ENCODE data around the gene BTN2A1.

Gene BTN2A1

DNA sequence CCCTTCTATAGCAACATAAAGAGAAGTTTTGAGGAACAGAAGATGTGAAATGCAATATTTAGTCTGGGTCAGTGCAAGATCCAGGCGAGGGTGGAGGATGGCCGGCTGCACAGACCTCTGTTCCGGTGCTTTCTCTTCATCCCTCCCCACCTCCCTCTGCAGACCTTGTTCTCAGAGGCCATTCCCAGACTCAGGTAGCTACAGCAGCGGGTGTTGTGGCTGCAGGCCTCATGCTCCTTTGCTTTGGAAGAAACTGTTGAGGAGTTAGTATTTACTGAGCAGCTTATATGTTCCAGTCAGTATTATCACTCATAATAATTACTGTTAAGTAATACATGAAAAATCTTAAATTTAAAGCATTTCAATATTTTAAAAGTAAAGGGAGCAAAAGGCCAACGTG, 15.8 kb upstream of the BTN2A1 start:
- TF ChIP-seq, protein P1, sequence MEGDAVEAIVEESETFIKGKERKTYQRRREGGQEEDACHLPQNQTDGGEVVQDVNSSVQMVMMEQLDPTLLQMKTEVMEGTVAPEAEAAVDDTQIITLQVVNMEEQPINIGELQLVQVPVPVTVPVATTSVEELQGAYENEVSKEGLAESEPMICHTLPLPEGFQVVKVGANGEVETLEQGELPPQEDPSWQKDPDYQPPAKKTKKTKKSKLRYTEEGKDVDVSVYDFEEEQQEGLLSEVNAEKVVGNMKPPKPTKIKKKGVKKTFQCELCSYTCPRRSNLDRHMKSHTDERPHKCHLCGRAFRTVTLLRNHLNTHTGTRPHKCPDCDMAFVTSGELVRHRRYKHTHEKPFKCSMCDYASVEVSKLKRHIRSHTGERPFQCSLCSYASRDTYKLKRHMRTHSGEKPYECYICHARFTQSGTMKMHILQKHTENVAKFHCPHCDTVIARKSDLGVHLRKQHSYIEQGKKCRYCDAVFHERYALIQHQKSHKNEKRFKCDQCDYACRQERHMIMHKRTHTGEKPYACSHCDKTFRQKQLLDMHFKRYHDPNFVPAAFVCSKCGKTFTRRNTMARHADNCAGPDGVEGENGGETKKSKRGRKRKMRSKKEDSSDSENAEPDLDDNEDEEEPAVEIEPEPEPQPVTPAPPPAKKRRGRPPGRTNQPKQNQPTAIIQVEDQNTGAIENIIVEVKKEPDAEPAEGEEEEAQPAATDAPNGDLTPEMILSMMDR (IDR thresholded peaks at IDR 0.05; ENCODE audit: low read depth, low read length, missing control alignments), result no peak
- in situ Hi-C loops (cut with HindIII; ENCODE audit: low sequenced_read_pairs), result no loop called here
- no peak overlapping the region for H3K4me3 ChIP-seq (ENCODE audit: low read depth, low read length)
- no peak for DNase-seq (ENCODE audit: low read depth)

DNA sequence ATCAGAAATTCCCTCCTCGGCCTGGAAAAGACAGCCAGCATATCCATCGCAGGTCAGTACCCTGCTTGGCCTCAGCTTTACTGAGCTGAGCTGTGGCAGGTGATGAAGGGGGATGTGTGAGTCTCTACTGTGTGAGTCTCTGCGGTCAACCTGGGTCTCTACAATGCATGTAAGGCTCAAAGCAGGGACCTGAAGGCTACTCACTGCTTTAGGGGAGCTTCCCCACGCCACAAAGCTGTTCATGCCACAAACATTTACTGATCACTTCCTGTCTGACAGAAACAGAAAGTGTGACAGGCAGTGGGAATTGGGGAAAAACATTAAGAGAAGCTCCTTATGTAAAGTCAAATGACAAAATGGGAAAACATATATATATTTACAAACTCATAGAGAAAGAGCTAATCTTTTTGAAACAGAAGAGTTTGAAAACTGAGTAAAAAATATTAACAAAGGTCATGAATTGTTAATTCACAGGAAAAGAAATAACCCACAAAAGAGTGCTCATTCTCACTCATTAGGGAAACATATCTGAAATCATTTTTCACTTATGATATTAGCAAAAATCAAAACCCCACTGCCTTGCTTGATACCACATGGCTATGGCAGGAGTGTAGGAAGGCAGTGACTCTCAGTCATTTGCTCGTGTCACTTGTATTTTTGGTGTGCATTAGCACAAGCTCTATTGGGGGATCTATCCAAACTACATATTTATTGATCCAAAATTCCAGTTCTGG, 11.7 kb upstream of the BTN2A1 start:
- no peak for DNase-seq (ENCODE audit: low read depth)
- TF ChIP-seq, protein P1 (IDR thresholded peaks at IDR 0.05; ENCODE audit: low read depth, low read length, missing control alignments), result no peak
- in situ Hi-C loops (cut with HindIII; ENCODE audit: low sequenced_read_pairs), result no loop called here
- H3K4me3 ChIP-seq (ENCODE audit: low read depth, low read length), result no peak overlapping the region

DNA sequence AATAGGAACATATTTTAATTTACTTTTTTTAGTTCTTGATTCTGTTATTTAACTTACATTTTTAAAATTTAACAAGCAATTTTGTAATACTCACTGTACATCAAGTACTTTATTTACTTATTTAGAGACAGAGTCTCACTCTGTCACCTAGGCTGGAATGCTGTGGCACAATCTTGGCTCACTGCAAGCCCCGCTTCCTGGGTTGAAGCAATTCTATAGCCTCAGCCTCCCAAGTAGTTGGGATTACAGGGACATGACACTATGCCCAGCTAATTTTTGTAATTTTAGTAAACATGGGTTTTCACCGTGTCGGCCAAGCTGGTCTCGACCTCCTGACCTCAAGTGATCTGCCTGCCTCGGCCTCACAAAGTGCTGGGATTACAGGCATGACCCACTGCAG, 10.5 kb upstream of the BTN2A1 start:
- no peak for DNase-seq (ENCODE audit: low read depth)
- in situ Hi-C loops (cut with HindIII; ENCODE audit: low sequenced_read_pairs), result no loop called here
- TF ChIP-seq, protein P1 (IDR thresholded peaks at IDR 0.05; ENCODE audit: low read depth, low read length, missing control alignments), result no peak
- H3K4me3 ChIP-seq (ENCODE audit: low read depth, low read length), result no peak overlapping the region

DNA sequence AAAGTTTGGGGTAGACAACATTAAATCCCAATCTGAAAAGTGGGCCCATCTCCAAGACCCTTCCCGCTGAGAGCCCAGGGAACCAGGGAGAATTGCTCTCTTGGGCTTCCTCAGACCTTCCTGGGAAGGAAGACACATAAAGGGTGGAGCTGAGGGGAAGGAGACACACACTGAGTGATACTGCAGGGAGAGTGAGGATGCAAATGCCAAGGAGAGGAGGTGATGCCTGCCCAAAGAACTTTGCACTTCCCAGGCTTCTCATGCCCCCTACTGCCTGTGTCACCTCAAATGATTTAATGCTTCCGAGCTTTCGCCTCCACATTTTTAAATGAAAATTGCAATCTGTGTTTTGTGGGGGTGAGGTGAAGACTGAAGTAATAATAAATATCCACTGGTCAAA, 7.5 kb upstream of the BTN2A1 start:
- no peak for DNase-seq (ENCODE audit: low read depth)
- no peak overlapping the region for H3K4me3 ChIP-seq (ENCODE audit: low read depth, low read length)
- TF ChIP-seq, protein P1 (IDR thresholded peaks at IDR 0.05; ENCODE audit: low read depth, low read length, missing control alignments), result no peak
- in situ Hi-C loops (cut with HindIII; ENCODE audit: low sequenced_read_pairs), result no loop called here

DNA sequence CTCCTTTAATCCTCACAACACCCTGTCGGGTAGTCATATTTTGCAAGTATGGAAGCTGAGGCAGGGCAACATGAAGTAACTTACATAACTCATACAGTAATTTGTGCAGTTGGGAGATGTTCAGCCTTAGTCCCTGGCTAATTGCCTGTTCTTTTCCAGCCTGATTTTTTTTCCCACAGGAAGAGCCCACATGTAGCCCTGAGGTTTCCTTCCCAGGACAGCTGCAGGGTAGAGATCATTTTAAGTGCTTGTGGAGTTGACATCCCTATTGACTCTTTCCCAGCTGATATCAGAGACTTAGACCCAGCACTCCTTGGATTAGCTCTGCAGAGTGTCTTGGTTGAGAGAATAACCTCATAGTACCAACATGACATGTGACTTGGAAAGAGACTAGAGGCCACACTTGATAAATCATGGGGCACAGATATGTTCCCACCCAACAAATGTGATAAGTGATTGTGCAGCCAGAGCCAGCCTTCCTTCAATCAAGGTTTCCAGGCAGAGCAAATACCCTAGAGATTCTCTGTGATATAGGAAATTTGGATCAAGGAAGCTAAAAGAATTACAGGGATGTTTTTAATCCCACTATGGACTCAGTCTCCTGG, 5.0 kb upstream of the BTN2A1 start:
- in situ Hi-C loops (cut with HindIII; ENCODE audit: low sequenced_read_pairs), result no loop called here
- TF ChIP-seq, protein P1 (IDR thresholded peaks at IDR 0.05; ENCODE audit: low read depth, low read length, missing control alignments), result no peak
- H3K4me3 ChIP-seq (ENCODE audit: low read depth, low read length), result no peak overlapping the region
- DNase-seq (ENCODE audit: low read depth), result no peak

DNA sequence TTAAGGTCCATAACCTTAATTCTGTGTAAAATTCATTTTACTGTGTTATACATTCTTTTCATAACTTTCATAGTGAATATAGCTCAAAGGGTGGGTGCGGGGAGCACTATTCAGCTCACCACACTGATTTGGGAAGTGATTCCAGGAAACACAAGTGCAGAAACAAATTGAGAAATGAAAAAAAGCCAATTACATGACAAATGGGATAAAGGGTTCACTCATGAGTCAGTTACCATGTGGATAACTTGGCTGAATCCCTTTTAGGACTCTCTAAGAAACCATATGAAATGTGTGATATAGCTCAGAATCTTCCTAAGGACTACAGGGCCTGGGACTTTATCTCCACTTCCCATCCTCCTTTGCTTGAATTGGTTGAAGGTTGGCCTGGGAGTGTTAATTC, 3.1 kb upstream of the BTN2A1 start:
- no peak overlapping the region for H3K4me3 ChIP-seq (ENCODE audit: low read depth, low read length)
- DNase-seq (ENCODE audit: low read depth), result no peak
- TF ChIP-seq, protein P1 (IDR thresholded peaks at IDR 0.05; ENCODE audit: low read depth, low read length, missing control alignments), result no peak
- in situ Hi-C loops (cut with HindIII; ENCODE audit: low sequenced_read_pairs), result no loop called here
